Tibial artery (tissue), 4 donors: ENCODE data around the gene AKAIN1.

Experiments
- DNase-seq, 2 donors: peaks; one replicate each; pipeline ENCODE4 v3.0.0-alpha.2; 2019
- H3K27ac ChIP-seq, 2 donors: fragments of 200-600 bp; sonication (generic) in 1 of 2; 1 replicate in 1 of 2; 2 replicates in 1 of 2; pipeline ENCODE4 v1.5.1; 2018 to 2019; ENCODE audit warnings: mild to moderate bottlenecking in 1 of 2
- H3K27me3 ChIP-seq, 2 donors: fragments of 200-600 bp; sonication (generic) in 1 of 2; one replicate each; pipeline versions ENCODE4 v1.5.1 to v1.6.0; 2016 to 2019
- H3K36me3 ChIP-seq, 3 donors: fragments of 200-600 bp; sonication (generic) in 2 of 3; one replicate each; pipeline ENCODE4 v1.5.1; 2016 to 2019; ENCODE audit warnings: mild to moderate bottlenecking in 2 of 3
- H3K4me1 ChIP-seq, 4 donors: fragments of 200-600 bp; sonication (generic) in 2 of 4; 1 replicate in 3 of 4; 2 replicates in 1 of 4; pipeline ENCODE4 v1.5.1; 2016 to 2019
- H3K4me3 ChIP-seq, 2 donors: fragments of 200-600 bp; sonication (generic) in 1 of 2; 1 replicate in 1 of 2; 2 replicates in 1 of 2; pipeline ENCODE4 v1.5.1; 2018 to 2019; ENCODE audit warnings: mild to moderate bottlenecking in 2 of 2
- H3K9me3 ChIP-seq, 3 donors: fragments of 200-600 bp; sonication (generic) in 1 of 3; one replicate each; pipeline ENCODE4 v1.5.1; 2016 to 2019
- CTCF ChIP-seq, 2 experiments: fragments of 200-600 bp in 1 of 2; fragments of 450-650 bp in 1 of 2; IDR thresholded peaks; one replicate each; pipeline ENCODE4 v1.5.1; 2017 to 2019; ENCODE audit warnings: antibody characterized with exemption in 2 of 2, mild to moderate bottlenecking in 1 of 2, moderate library complexity in 1 of 2
- intact Hi-C: fragments of 100-400 bp; cut with DNase I; formaldehyde crosslinking; loops from one replicate; pipeline ENCODE4 v1.15.0; 2023; ENCODE audit warnings: low total_unique reads

Gene AKAIN1

GRCh38 chr18:5237083-5237722 lies 40.1 kb upstream of the AKAIN1 start:
- DNase-seq: no peak
- intact Hi-C loops: no loop called here

GRCh38 chr18:5214583-5215351 lies 17.7 kb upstream of the AKAIN1 start:
- Histone ChIP-seq H3K27ac (no peak overlapping the region), H3K27me3 (no peaks in the 10 kb centered on the region), H3K36me3 (no peaks in the 10 kb centered on the region), H3K9me3 (no peaks in the 10 kb centered on the region), H3K4me1 (no peaks in the 10 kb centered on the region), H3K4me3 (no peak overlapping the region)
- intact Hi-C loops: no loop called here
- TF ChIP-seq CTCF (IDR thresholded peaks at IDR 0.05): no peak
- no peak for DNase-seq

More at GRCh38 chr18:5237083-5237722, 40.1 kb upstream of the AKAIN1 start:
- no peaks in the 10 kb centered on the region for H3K27me3 ChIP-seq
- H3K9me3 ChIP-seq: no peaks in the 10 kb centered on the region
- H3K27ac ChIP-seq: peak overlapping the region; percentile 95 to 99
- peaks cover 0 to 33% (median 16%) of the 10 kb centered on the region in 4 donors for H3K4me1 ChIP-seq
- H3K36me3 ChIP-seq: peaks cover 6 to 19% (median 17%) of the 10 kb centered on the region in 3 donors
- no peak for TF ChIP-seq CTCF (IDR thresholded peaks at IDR 0.05)
- peak overlapping the region; percentile 86 to 89 for H3K4me3 ChIP-seq

- H3K27me3 ChIP-seq: no peaks in the 10 kb centered on the region
- DNase-seq: no peak
- no peak overlapping the region for H3K27ac ChIP-seq
- peaks cover 0 to 2% (median 0%) of the 10 kb centered on the region in 3 donors for H3K9me3 ChIP-seq
- H3K4me1 ChIP-seq: no peaks in the 10 kb centered on the region
- H3K36me3 ChIP-seq: no peaks in the 10 kb centered on the region
- no peak overlapping the region for H3K4me3 ChIP-seq
- intact Hi-C loops: no loop called here
- TF ChIP-seq CTCF (IDR thresholded peaks at IDR 0.05): no peak
Measured at GRCh38 chr18:5207471-5208150, 10.6 kb upstream of the AKAIN1 start.

- Histone ChIP-seq H3K36me3 (no peaks in the 10 kb centered on the region), H3K9me3 (no peaks in the 10 kb centered on the region), H3K27ac (no peak overlapping the region), H3K4me1 (peaks cover 0 to 4% (median 0%) of the 10 kb centered on the region in 4 donors), H3K27me3 (peaks cover 0 to 44% of the 10 kb centered on the region in 2 donors), H3K4me3 (no peak overlapping the region)
- TF ChIP-seq CTCF (IDR thresholded peaks at IDR 0.05): no peak
- intact Hi-C loops: no loop called here
- no peak for DNase-seq
Measured at GRCh38 chr18:5198311-5198710, 1.3 kb upstream of the AKAIN1 start.

DNA sequence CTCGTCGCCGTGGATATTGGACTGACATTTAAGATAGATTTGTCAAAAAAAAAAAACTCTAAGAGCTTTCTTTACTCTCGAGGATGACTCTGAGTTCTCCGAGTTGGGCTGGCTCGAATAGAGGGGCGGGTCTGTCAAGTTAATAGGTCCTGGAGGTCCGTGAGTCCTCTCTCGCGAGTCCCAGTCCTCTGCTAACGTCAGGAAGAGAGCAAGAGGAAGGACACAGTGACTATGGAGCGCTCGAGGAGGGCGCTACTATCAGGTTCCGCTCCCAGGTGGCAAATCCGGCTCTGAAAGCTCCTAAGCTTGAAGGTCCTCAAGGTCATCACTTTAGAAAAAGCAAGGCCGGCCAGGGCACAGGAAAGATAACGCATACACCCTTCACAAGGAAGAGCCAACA lies 404 bp upstream of the AKAIN1 start:
- no peak for TF ChIP-seq CTCF (IDR thresholded peaks at IDR 0.05)
- intact Hi-C loops: no loop called here
- DNase-seq: no peak
- H3K27me3 ChIP-seq: peaks cover 0 to 44% of the 10 kb centered on the region in 2 donors
- H3K9me3 ChIP-seq: no peaks in the 10 kb centered on the region
- H3K27ac ChIP-seq: no peak overlapping the region
- peaks cover 0 to 4% (median 0%) of the 10 kb centered on the region in 4 donors for H3K4me1 ChIP-seq
- H3K4me3 ChIP-seq: no peak overlapping the region
- no peaks in the 10 kb centered on the region for H3K36me3 ChIP-seq
